HepG2 (cell line): ENCODE results near the gene LSM10. TPM values are rescaled to one million over a fixed set of nuclear protein-coding genes. Genes with fewer than 3 reads are reported as not detected.
A peak's percentile ranks its signal among the peaks of the same experiment; 100 is the strongest.

ENCODE experiments used
- ATAC-seq: fragments of 200-7000 bp; cut with Tn5 transposase; 3 replicates; pipeline ENCODE4 v1.9.1; 2020; ENCODE audit warnings: mild to moderate bottlenecking, moderate library complexity
- BruUV-seq: library from RNA; stranded (reverse); fragments of 400-500 nt; replicated peaks from 2 replicates; lab custom pipeline; 2021; lab: Mats Ljungman, UMichigan
- CTCF ChIA-PET: fragments of 300-600 bp; formaldehyde crosslinking; extraction: SDS; loops from one replicate; lab custom pipeline; 2021; ENCODE audit warnings: low total read pairs, inconsistent platforms, low intra/inter-chr PET ratio; lab: Yijun Ruan, JAX
- POLR2A ChIA-PET: fragments of 350-600 bp; sonication (Branson Sonifier 250); formaldehyde crosslinking; loops from one replicate; lab custom pipeline; 2020; ENCODE audit warnings: antibody characterized with exemption, inconsistent platforms; lab: Yijun Ruan, JAX
- DNase-seq: peaks from one replicate; pipeline ENCODE4 v3.0.0-alpha.2; 2015; ENCODE audit warnings: low spot score
- FAIRE-seq: peaks from 3 replicates; lab custom pipeline; 2011; peaks lifted over from hg19 to GRCh38; lab: Jason Lieb, UNC
- H2AFZ ChIP-seq: one replicate; pipeline ENCODE4 v1.6.1; 2011; ENCODE audit warnings: low read length, inconsistent platforms
- H3K27ac ChIP-seq: fragments of 300-600 bp; 3 replicates; pipeline ENCODE4 v1.8.0; 2011; ENCODE audit warnings: mixed run types, mild to moderate bottlenecking, mixed read lengths, low read length, inconsistent platforms; ENCODE audit not compliant: insufficient read depth; ENCODE audit errors: extremely low read length
- H3K27me3 ChIP-seq, 2 experiments: fragments of 200-600 bp in 1 of 2; 2 replicates in 1 of 2; 3 replicates in 1 of 2; pipeline versions ENCODE4 v1.6.0 to v1.8.0; 2011; ENCODE audit warnings: low read length in 2 of 2, mild to moderate bottlenecking in 2 of 2, moderate library complexity in 2 of 2, inconsistent platforms in 1 of 2; ENCODE audit not compliant: insufficient read depth in 2 of 2, control insufficient read depth in 1 of 2
- H3K36me3 ChIP-seq, 2 experiments: fragments of 200-600 bp in 1 of 2; replicated peaks in 1 of 2; 2 replicates in 1 of 2; 3 replicates in 1 of 2; pipeline versions ENCODE4 v1.5.1 to v1.8.0; 2011; ENCODE audit warnings: low read length in 2 of 2, inconsistent platforms in 1 of 2; ENCODE audit not compliant: insufficient read depth in 2 of 2, control insufficient read depth in 1 of 2
- H3K4me1 ChIP-seq: 2 replicates; pipeline ENCODE4 v1.5.1; 2012; ENCODE audit warnings: low read length, inconsistent platforms; ENCODE audit not compliant: insufficient read depth
- H3K4me2 ChIP-seq: 2 replicates; pipeline ENCODE4 v1.6.0; 2011; ENCODE audit warnings: low read depth, low read length, inconsistent platforms
- H3K4me3 ChIP-seq, 3 experiments: fragments of 200-600 bp in 1 of 3; sonication (generic), shearing (Covaris generic) in 1 of 3; replicated peaks in 1 of 3; 2 replicates each; pipeline ENCODE4 v1.5.1; 2011 to 2016; ENCODE audit warnings: low read length in 3 of 3, inconsistent platforms in 2 of 3, low read depth in 2 of 3, mild to moderate bottlenecking in 2 of 3, control low read depth in 1 of 3, mixed read lengths in 1 of 3; ENCODE audit not compliant: insufficient read depth in 1 of 3
- H3K79me2 ChIP-seq: one replicate; pipeline ENCODE4 v1.6.1; 2011; ENCODE audit warnings: low read length, inconsistent platforms; ENCODE audit not compliant: insufficient read depth
- H3K9ac ChIP-seq: 2 replicates; pipeline ENCODE4 v1.6.0; 2011; ENCODE audit warnings: mild to moderate bottlenecking, low read depth, low read length, inconsistent platforms; ENCODE audit not compliant: insufficient read depth
- H3K9me3 ChIP-seq: 2 replicates; pipeline ENCODE4 v1.5.1; 2012; ENCODE audit warnings: mild to moderate bottlenecking, low read length
- H4K20me1 ChIP-seq: 2 replicates; pipeline ENCODE4 v1.6.0; 2011; ENCODE audit warnings: inconsistent platforms, mild to moderate bottlenecking, low read length, moderate library complexity; ENCODE audit not compliant: insufficient read depth
- E2F1 ChIP-seq: sonication (generic); formaldehyde crosslinking; IDR thresholded peaks from 2 replicates; pipeline ENCODE4 v1.5.0; 2020; ENCODE audit warnings: missing genetic modification reagents
- ISX ChIP-seq: sonication (generic); formaldehyde crosslinking; conservative IDR thresholded peaks from 2 replicates; pipeline ENCODE4 v1.5.0; 2020; ENCODE audit warnings: missing genetic modification reagents
- ZNF737 ChIP-seq: sonication (generic); formaldehyde crosslinking; IDR thresholded peaks from 2 replicates; pipeline ENCODE4 v1.5.0; 2020; ENCODE audit warnings: missing genetic modification reagents, mild to moderate bottlenecking, borderline replicate concordance
- ZNF770 ChIP-seq: sonication (generic); formaldehyde crosslinking; IDR thresholded peaks from 2 replicates; pipeline ENCODE4 v1.5.0; 2020; ENCODE audit warnings: mild to moderate bottlenecking, missing genetic modification reagents
- WGBS: methylation state at CpG from one replicate; pipeline ENCODE4 v1.1.6; 2017; ENCODE audit warnings: low lambda C conversion rate; 5-methylcytosine and 5-hydroxymethylcytosine counted together
- in situ Hi-C: cut with HindIII; loops from 2 replicates; pipeline ENCODE4 v1.10.0; 2017; ENCODE audit warnings: low pct_unique_long_range_greater_than_20kb; ENCODE audit not compliant: extremely low pct_ligation_motif_present
- intact Hi-C: fragments of 100-400 bp; cut with micrococcal nuclease; formaldehyde crosslinking; loops from one replicate; pipeline ENCODE4 v1.10.0; 2022; ENCODE audit not compliant: unreplicated experiment
- polyA plus RNA-seq, 8 experiments: library from polyadenylated mRNA; depleted of rRNA in 3 of 8; stranded (reverse) in 7 of 8; unstranded in 1 of 8; fragments of >200 nt; fragmentation: Illumina TruSeq in 4 of 8; extraction: Trizol in 4 of 8; gene quantifications; 2 replicates each; pipeline versions ENCODE4 v1.2.1 to v1.2.3, GENCODE V29; 2011 to 2016; ENCODE audit warnings: low read depth in 4 of 8, missing spikeins in 1 of 8, mixed read lengths in 1 of 8; ENCODE audit not compliant: insufficient read depth in 1 of 8
- total RNA-seq, 5 experiments: library from RNA; depleted of rRNA; stranded (reverse); fragments of >200 nt; fragmentation: Illumina TruSeq; extraction: Trizol; gene quantifications; 2 replicates each; pipeline ENCODE4 v1.2.3, GENCODE V29; 2016; ENCODE audit warnings: low read depth in 1 of 5
- TF ChIP-seq, protein P1 (sequence below), 2 experiments: IDR thresholded peaks; 2 replicates each; pipeline ENCODE4 v1.6.1; 2011 to 2012; ENCODE audit warnings: low read length in 2 of 2, borderline replicate concordance in 1 of 2, low read depth in 1 of 2, mild to moderate bottlenecking in 1 of 2, moderate library complexity in 1 of 2

Gene LSM10
- total and polyA plus RNA-seq, 2 of the 13 experiments (the other 11 are each of a cell fraction or from before 2014, with no cell fraction given), result 14.0 to 52.0 TPM

DNA sequence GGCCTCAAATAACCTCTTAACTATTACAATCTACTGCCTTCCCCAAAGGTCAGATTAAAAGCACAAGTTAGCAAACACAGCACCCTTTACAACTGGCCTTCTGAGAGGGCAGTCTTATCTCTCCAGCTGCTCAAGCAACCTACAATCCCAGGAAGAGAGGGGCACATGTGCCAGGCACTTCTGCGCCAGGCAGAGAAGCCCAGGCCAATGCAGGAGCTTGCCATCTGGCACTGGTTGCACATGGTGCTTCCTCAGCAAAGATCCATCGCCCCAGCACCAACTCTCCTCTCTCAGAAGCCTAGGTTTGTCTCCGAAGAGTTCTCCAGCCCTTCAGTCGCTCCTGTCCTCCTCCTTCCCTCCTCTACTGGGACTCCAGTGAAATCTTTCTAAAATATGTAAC is 14.5 kb downstream of the LSM10 start:
- ChIA-PET CTCF (no interaction called here), POLR2A (interaction anchor here (1.1 to 9.5 kb wide), 3 partner anchors 15 to 17 kb away, joined by 3 to 391 read pairs (median 12); partner anchors contain the start of gene LSM10)
- no peak overlapping the region for H3K9ac ChIP-seq
- H4K20me1 ChIP-seq, result peaks cover 10% of the 10 kb centered on the region
- no peak for FAIRE-seq
- WGBS, result 91% methylated on average over 4 of the region's 4 CpGs
- peaks cover 68% of the 10 kb centered on the region for H3K79me2 ChIP-seq
- ATAC-seq, result no peak
- peak overlapping the region; percentile 49 for H3K27ac ChIP-seq
- TF ChIP-seq, protein P1, sequence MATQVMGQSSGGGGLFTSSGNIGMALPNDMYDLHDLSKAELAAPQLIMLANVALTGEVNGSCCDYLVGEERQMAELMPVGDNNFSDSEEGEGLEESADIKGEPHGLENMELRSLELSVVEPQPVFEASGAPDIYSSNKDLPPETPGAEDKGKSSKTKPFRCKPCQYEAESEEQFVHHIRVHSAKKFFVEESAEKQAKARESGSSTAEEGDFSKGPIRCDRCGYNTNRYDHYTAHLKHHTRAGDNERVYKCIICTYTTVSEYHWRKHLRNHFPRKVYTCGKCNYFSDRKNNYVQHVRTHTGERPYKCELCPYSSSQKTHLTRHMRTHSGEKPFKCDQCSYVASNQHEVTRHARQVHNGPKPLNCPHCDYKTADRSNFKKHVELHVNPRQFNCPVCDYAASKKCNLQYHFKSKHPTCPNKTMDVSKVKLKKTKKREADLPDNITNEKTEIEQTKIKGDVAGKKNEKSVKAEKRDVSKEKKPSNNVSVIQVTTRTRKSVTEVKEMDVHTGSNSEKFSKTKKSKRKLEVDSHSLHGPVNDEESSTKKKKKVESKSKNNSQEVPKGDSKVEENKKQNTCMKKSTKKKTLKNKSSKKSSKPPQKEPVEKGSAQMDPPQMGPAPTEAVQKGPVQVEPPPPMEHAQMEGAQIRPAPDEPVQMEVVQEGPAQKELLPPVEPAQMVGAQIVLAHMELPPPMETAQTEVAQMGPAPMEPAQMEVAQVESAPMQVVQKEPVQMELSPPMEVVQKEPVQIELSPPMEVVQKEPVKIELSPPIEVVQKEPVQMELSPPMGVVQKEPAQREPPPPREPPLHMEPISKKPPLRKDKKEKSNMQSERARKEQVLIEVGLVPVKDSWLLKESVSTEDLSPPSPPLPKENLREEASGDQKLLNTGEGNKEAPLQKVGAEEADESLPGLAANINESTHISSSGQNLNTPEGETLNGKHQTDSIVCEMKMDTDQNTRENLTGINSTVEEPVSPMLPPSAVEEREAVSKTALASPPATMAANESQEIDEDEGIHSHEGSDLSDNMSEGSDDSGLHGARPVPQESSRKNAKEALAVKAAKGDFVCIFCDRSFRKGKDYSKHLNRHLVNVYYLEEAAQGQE (IDR thresholded peaks at IDR 0.05; ENCODE audit: borderline replicate concordance in 1 of 2, low read depth in 1 of 2, low read length in 2 of 2), result no peak
- TF ChIP-seq ZNF770 (CRISPR knock-in tag) (peak; percentile 2; the same call in 1 of the 2 replicates), ISX (CRISPR knock-in tag) (no peak), E2F1 (CRISPR knock-in tag) (no peak), ZNF737 (CRISPR knock-in tag) (no peak)
- H3K4me1 ChIP-seq, result peaks cover 80% of the 10 kb centered on the region
- peak overlapping the region in 1 of 3 experiments; percentile 35; a peak in 2 of 6 replicates for H3K4me3 ChIP-seq
- BruUV-seq, result no TSS peak
- H2AFZ ChIP-seq, result no peak overlapping the region
- no peak for DNase-seq
- H3K27me3 ChIP-seq, result no peaks in the 10 kb centered on the region; a peak in 1 of 5 replicates
- no peaks in the 10 kb centered on the region for H3K9me3 ChIP-seq
- peak overlapping the region; percentile 50 for H3K4me2 ChIP-seq
- in situ Hi-C loops (no loop called here), intact Hi-C loops (loop anchor here (5.0 kb wide), 1 partner anchor 39 kb away; no protein-coding TSS in a partner anchor)
- peaks cover 6% of the 10 kb centered on the region in 2 experiments; a peak in 4 of 5 replicates for H3K36me3 ChIP-seq
